Neural crest cell (in vitro differentiated cells): ENCODE data around the gene NHS. TPM values are rescaled to one million over a fixed set of nuclear protein-coding genes. Genes with fewer than 3 reads are reported as not detected.

Source experiments
- DNase-seq: peaks from one replicate; pipeline ENCODE4 v3.0.0; 2021; ENCODE audit warnings: low read depth, mixed read lengths, low spot score
- H3K27ac Mint-ChIP-seq: one replicate; pipeline ENCODE4 v1.8.0; 2021; ENCODE audit warnings: mild to moderate bottlenecking, mixed read lengths; ENCODE audit not compliant: unreplicated experiment
- H3K27me3 Mint-ChIP-seq: 2 replicates; pipeline ENCODE4 v1.8.0; 2021; ENCODE audit warnings: low read depth, mild to moderate bottlenecking, mixed read lengths
- H3K36me3 Mint-ChIP-seq: 2 replicates; pipeline ENCODE4 v1.8.0; 2021; ENCODE audit warnings: low read depth, mild to moderate bottlenecking, mixed read lengths
- H3K4me1 Mint-ChIP-seq: 2 replicates; pipeline ENCODE4 v1.8.0; 2021; ENCODE audit warnings: mixed read lengths
- H3K4me3 Mint-ChIP-seq: one replicate; pipeline ENCODE4 v1.8.0; 2021; ENCODE audit warnings: mild to moderate bottlenecking, mixed read lengths
- H3K9me3 Mint-ChIP-seq: 2 replicates; pipeline ENCODE4 v1.8.0; 2021; ENCODE audit warnings: mixed read lengths
- CTCF ChIP-seq: fragments of 200-600 bp; sonication (generic); conservative IDR thresholded peaks from 2 replicates; pipeline ENCODE4 v1.5.0; 2021; ENCODE audit warnings: antibody characterized with exemption, mild to moderate bottlenecking
- total RNA-seq: library from RNA; stranded (reverse); gene quantifications from 2 replicates; pipeline ENCODE4 v1.2.1, GENCODE V29; 2021

The NHS gene
- total RNA-seq, 1 donor from 2014 or later, result 10.7 TPM

- Mint-ChIP-seq H3K9me3 (no peaks in the 10 kb centered on the region), H3K4me3 (no peak overlapping the region), H3K27ac (no peak overlapping the region), H3K27me3 (no peaks in the 10 kb centered on the region), H3K4me1 (peaks cover 39% of the 10 kb centered on the region), H3K36me3 (no peaks in the 10 kb centered on the region)
- TF ChIP-seq CTCF, result no peak
- no peak for DNase-seq
Measured at GRCh38 chrX:17718649-17719165, 343.7 kb downstream of the NHS start.

GRCh38 chrX:17719711-17720110 is 344.7 kb downstream of the NHS start:
- H3K27ac Mint-ChIP-seq, result peak overlapping the region; percentile 93
- no peak for TF ChIP-seq CTCF
- no peak for DNase-seq
- H3K4me3 Mint-ChIP-seq, result peak overlapping the region; percentile 76
- H3K4me1 Mint-ChIP-seq, result peaks cover 45% of the 10 kb centered on the region
- no peaks in the 10 kb centered on the region for H3K36me3 Mint-ChIP-seq
- H3K27me3 Mint-ChIP-seq, result no peaks in the 10 kb centered on the region
- no peaks in the 10 kb centered on the region for H3K9me3 Mint-ChIP-seq

GRCh38 chrX:17721715-17722114 is 346.7 kb downstream of the NHS start:
- H3K4me1 Mint-ChIP-seq, result peaks cover 45% of the 10 kb centered on the region
- no peak for DNase-seq

GRCh38 chrX:17725181-17725580 is 350.2 kb downstream of the NHS start:
- Mint-ChIP-seq H3K4me1 (peaks cover 34% of the 10 kb centered on the region), H3K4me3 (no peak overlapping the region), H3K27ac (no peak overlapping the region), H3K36me3 (peaks cover 27% of the 10 kb centered on the region), H3K9me3 (peaks cover 3% of the 10 kb centered on the region), H3K27me3 (no peaks in the 10 kb centered on the region)
- no peak for TF ChIP-seq CTCF
- DNase-seq, result no peak

More at GRCh38 chrX:17721715-17722114, 346.7 kb downstream of the NHS start:
- no peaks in the 10 kb centered on the region for H3K9me3 Mint-ChIP-seq
- peak overlapping the region; percentile 87 for H3K27ac Mint-ChIP-seq
- peaks cover 7% of the 10 kb centered on the region for H3K36me3 Mint-ChIP-seq
- H3K4me3 Mint-ChIP-seq, result peak overlapping the region; percentile 74
- TF ChIP-seq CTCF, result no peak
- no peaks in the 10 kb centered on the region for H3K27me3 Mint-ChIP-seq

GRCh38 chrX:17732138-17732783 is 357.3 kb downstream of the NHS start:
- TF ChIP-seq CTCF, result no peak
- peaks cover 3% of the 10 kb centered on the region for H3K9me3 Mint-ChIP-seq
- no peak for DNase-seq
- H3K4me3 Mint-ChIP-seq, result no peak overlapping the region
- H3K27ac Mint-ChIP-seq, result no peak overlapping the region
- peaks cover 17% of the 10 kb centered on the region for H3K4me1 Mint-ChIP-seq
- H3K36me3 Mint-ChIP-seq, result peaks cover 17% of the 10 kb centered on the region
- H3K27me3 Mint-ChIP-seq, result no peaks in the 10 kb centered on the region
